ENCODE measurements around the gene TRIOBP. TPM values are rescaled to one million over a fixed set of nuclear protein-coding genes. Genes with fewer than 3 reads are reported as not detected.

TRIOBP gene
- total and polyA plus RNA-seq, 2 of the 4 experiments (the other 2 are of a cell fraction) = 46.4 to 69.8 TPM

DNA sequence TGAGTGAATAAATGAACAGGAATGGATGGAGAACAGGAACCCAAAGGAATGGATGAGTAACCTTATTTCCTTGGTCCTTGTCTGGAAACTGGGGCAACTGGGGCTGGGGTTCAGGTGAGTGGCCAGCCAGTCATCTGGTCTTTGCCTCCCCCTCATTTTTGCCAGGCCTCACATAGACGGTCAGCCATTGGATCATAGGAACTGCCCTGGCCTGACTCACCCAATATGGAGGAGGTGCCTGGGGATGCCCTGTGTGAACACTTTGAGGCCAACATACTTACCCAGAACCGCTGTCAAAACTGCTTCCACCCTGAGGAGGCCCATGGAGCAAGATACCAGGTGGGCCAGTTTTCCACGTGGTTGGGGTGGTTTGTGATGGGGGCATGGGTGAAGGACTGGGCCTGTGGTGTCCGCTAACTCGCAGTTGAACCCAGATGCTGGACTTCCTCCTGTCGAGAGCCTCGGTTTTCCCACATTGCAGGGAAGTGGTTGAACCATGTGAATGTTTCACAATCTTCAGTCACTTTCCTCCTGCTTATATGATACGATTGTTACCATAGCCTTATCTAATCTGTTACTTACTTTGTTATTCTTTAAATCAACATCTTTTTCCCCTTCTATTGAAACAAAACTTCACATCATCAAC, 4.4 kb downstream of the TRIOBP start:
- ChIA-PET CTCF (no interaction called here), POLR2A (ENCODE audit: unreplicated experiment) (no interaction called here)
- Histone ChIP-seq H4K8ac (ENCODE audit: low read depth in 2 of 2, low read length in 2 of 2) (no peak overlapping the region), H2BK5ac (ENCODE audit: low read depth, low read length, poor library complexity, severe bottlenecking) (no peak overlapping the region), H3K14ac (replicated peaks; ENCODE audit: low read depth, low read length) (no peak overlapping the region), H3K18ac (ENCODE audit: low read depth, low read length) (no peak overlapping the region), H2AK9ac (replicated peaks; ENCODE audit: low read depth, low read length, poor library complexity) (no peak overlapping the region), H3K23ac (ENCODE audit: low read depth, low read length) (no peak overlapping the region), H3K27me3 (ENCODE audit: control insufficient read depth, insufficient read depth, low read length) (no peaks in the 10 kb centered on the region), H2BK15ac (ENCODE audit: low read depth, low read length) (no peak overlapping the region), H3K9me3 (ENCODE audit: control insufficient read depth, insufficient read depth, low read length) (no peaks in the 10 kb centered on the region), H2AFZ (replicated peaks; ENCODE audit: low read length, poor library complexity) (no peak overlapping the region), H3K27ac (ENCODE audit: insufficient read depth, low read length) (no peak overlapping the region), H2BK120ac (ENCODE audit: low read depth, low read length) (no peak overlapping the region), H2AK5ac (ENCODE audit: low read depth, low read length) (no peak overlapping the region), H3K9ac (ENCODE audit: low read depth, low read length) (no peak overlapping the region), H3K56ac (ENCODE audit: extremely low read depth, insufficient read depth, low read length) (no peak overlapping the region), H4K5ac (ENCODE audit: low read depth, low read length) (no peak overlapping the region), H4K20me1 (ENCODE audit: insufficient read depth, low read length) (no peaks in the 10 kb centered on the region), H4K91ac (ENCODE audit: insufficient read depth, low read depth, low read length) (no peak overlapping the region), H3K79me1 (ENCODE audit: low read depth in 1 of 2, low read length in 2 of 2) (peaks cover 0 to 7% of the 10 kb centered on the region in 2 experiments; a peak in 1 of 4 replicates), H3K36me3 (ENCODE audit: control insufficient read depth, insufficient read depth, low read length) (no peaks in the 10 kb centered on the region), H2BK20ac (ENCODE audit: low read depth, low read length) (no peak overlapping the region), H3K4me1 (ENCODE audit: control insufficient read depth, insufficient read depth, low read length) (peaks cover 4% of the 10 kb centered on the region; the same call in 1 of the 2 replicates), H3K4me3 (ENCODE audit: insufficient read depth, low read depth, low read length) (no peak overlapping the region), H3K9me1 (ENCODE audit: insufficient read depth, low read length) (peaks cover 15% of the 10 kb centered on the region; the same call in 1 of the 2 replicates), H3K4ac (ENCODE audit: low read depth, low read length) (no peak overlapping the region), H3K4me2 (ENCODE audit: low read depth, low read length) (no peak overlapping the region)
- DNase-seq (peak; percentile 32), ATAC-seq (ENCODE audit: low read depth) (no peak)
- dilution Hi-C loops (cut with HindIII; ENCODE audit: low sequenced_read_pairs, unreplicated experiment) = no loop called here
- intact Hi-C loops (cut with micrococcal nuclease) = no loop called here
- no peak for TF ChIP-seq NFE2L2 (IDR thresholded peaks at IDR 0.05; ENCODE audit: low read depth, low read length)
- TF ChIP-seq CEBPB (IDR thresholded peaks at IDR 0.05; ENCODE audit: low read depth, low read length) = peak; percentile 69
- 83% methylated on average over 2 of the region's 8 CpGs; no CpG with 5 or more reads in 1 of the 2 experiments for WGBS, 2 experiments (ENCODE audit: extremely low coverage in 2 of 2, insufficient read length in 1 of 2)
- in situ Hi-C loops (cut with MboI; ENCODE audit: low sequenced_read_pairs) = no loop called here
- BruUV-seq (replicated peaks) = no TSS peak

Measured in IMR-90 (cell line).